Left forelimb (tissue), 1 donor: ENCODE results near the gene MUSTN1.

ENCODE experiments used
- DNase-seq: peaks from one replicate; pipeline ENCODE4 v3.0.0-alpha.2; 2018; ENCODE audit warnings: low spot score

MUSTN1 gene

GRCh38 chr3:52834871-52835501 is at the start of gene MUSTN1:
MUSTN1 (minus strand) TSS chr3:52835019; CDS start chr3:52834948, 71 bp downstream.
- no peak for DNase-seq

- DNase-seq: no peak
Measured at GRCh38 chr3:52882377-52882776, 47.6 kb upstream of the MUSTN1 start.

- DNase-seq: no peak
Measured at GRCh38 chr3:52881871-52882270, 47.1 kb upstream of the MUSTN1 start.

- DNase-seq: no peak
Measured at GRCh38 chr3:52880474-52880873, 45.7 kb upstream of the MUSTN1 start.

GRCh38 chr3:52880047-52880446 is 45.2 kb upstream of the MUSTN1 start:
- no peak for DNase-seq

- no peak for DNase-seq
Measured at GRCh38 chr3:52879581-52879980, 44.8 kb upstream of the MUSTN1 start.

GRCh38 chr3:52879090-52879489 is 44.3 kb upstream of the MUSTN1 start:
- no peak for DNase-seq

GRCh38 chr3:52877085-52877484 is 42.3 kb upstream of the MUSTN1 start:
- DNase-seq: no peak

- no peak for DNase-seq
Measured at GRCh38 chr3:52874864-52875587, 40.2 kb upstream of the MUSTN1 start.

GRCh38 chr3:52874160-52874701 is 39.4 kb upstream of the MUSTN1 start:
- no peak for DNase-seq

- no peak for DNase-seq
Measured at GRCh38 chr3:52873433-52874159, 38.8 kb upstream of the MUSTN1 start.

GRCh38 chr3:52872245-52872644 is 37.4 kb upstream of the MUSTN1 start:
- no peak for DNase-seq

GRCh38 chr3:52871761-52872160 is 36.9 kb upstream of the MUSTN1 start:
- DNase-seq: no peak

- no peak for DNase-seq
Measured at GRCh38 chr3:52870471-52870870, 35.7 kb upstream of the MUSTN1 start.

GRCh38 chr3:52866427-52866826 is 31.6 kb upstream of the MUSTN1 start:
- no peak for DNase-seq

GRCh38 chr3:52865994-52866393 is 31.2 kb upstream of the MUSTN1 start:
- DNase-seq: no peak

- DNase-seq: no peak
Measured at GRCh38 chr3:52860424-52860768, 25.6 kb upstream of the MUSTN1 start.

- no peak for DNase-seq
Measured at GRCh38 chr3:52859686-52860423, 25.0 kb upstream of the MUSTN1 start.

- no peak for DNase-seq
Measured at GRCh38 chr3:52857864-52858263, 23.0 kb upstream of the MUSTN1 start.

GRCh38 chr3:52857133-52857532 is 22.3 kb upstream of the MUSTN1 start:
- no peak for DNase-seq

- DNase-seq: no peak
Measured at GRCh38 chr3:52856666-52857065, 21.8 kb upstream of the MUSTN1 start.

GRCh38 chr3:52854013-52854412 is 19.2 kb upstream of the MUSTN1 start:
- no peak for DNase-seq
